HG03095 (cell line): ENCODE results near the gene PLA2G4B.
"Not testable (repeated sequence)": the region's sequence is repeated elsewhere in the genome, so short reads cannot be mapped to it uniquely, and the experiment has no call there.

Source experiments
- ATAC-seq: cut with Tn5 transposase; IDR thresholded peaks from one replicate; pipeline ENCODE4 v1.9.1; 2021; ENCODE audit warnings: moderate library complexity; ENCODE audit not compliant: unreplicated experiment

PLA2G4B gene

DNA sequence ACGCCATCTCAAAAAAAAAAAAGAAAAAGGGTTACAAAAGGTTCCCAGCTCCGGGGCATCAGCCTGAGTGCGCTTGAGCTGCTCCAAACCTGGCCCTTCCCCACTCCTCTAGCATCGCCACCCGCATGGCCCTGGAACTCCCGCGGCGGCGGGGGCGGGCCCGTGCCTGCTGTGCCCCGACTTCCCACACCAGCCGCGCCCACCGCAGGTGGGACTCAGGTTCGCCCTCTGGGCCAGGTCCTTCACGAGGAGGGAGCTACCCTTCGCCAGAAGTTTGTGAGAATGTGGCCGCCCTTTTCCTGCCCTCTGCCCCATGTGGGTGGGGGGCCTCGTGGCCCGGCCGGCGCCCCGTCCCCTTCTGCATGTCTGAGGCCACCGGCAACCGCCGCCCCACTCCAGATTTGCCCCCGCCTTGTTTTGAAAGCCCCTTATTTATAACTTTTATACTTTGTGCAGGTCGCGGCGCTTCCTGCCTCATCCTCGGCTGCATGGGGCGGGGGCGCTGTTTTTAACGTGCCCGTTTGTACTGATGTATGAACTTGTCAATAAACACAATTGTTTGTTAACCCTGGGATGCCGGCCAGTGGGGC, 11.3 kb upstream of the PLA2G4B start:
- ATAC-seq, result no peak

DNA sequence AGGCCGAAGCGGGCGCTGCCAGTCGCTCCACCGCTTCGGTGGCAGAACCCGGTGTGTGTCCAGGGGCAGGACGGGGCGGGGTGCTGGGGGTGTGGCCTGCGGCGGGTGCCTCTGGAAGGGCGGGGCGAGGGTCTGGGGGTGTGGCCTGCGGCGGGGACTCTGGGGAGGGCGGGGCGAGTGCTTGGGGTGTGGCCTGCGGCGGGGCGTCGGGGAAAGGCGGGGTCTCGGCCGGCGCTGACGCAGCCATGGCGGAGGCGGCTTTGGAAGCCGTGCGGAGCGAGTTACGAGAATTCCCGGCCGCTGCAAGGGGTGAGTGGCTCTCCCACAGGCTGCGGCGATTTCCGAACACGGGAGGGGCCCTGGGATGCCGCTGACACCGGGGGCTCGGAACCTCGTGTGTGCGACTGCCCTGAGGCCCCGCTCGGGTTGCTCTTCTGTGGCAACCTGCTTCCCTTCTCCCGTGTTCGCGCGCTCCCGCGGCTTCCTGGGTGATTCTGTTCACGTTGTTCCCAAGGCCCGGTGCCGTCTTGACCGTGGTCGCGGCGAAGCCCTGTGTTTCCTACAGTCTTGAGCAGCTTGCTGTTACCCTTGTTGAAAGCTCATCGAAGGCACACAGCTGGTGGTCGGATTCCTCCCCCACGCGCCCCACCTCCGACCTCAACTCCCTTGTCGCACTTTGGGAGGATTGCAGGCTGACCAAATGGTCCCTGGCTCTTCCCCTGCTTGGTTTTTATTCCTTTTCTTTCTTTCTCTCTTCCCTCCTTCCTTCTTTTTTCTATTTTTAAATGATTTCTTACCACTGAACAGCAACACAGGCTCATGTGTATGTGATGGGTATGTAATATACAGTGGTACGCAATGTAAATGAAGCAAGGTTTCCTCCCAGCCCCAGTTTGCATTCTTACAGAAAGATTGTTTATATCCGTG, 10.5 kb upstream of the PLA2G4B start, which contains the start of gene JMJD7:
Gene JMJD7 (plus strand): TSS at position 213 of the 927 bp plus-strand sequence. CDS start 33 bp downstream, at position 246.
- peak; percentile 60 for ATAC-seq

DNA sequence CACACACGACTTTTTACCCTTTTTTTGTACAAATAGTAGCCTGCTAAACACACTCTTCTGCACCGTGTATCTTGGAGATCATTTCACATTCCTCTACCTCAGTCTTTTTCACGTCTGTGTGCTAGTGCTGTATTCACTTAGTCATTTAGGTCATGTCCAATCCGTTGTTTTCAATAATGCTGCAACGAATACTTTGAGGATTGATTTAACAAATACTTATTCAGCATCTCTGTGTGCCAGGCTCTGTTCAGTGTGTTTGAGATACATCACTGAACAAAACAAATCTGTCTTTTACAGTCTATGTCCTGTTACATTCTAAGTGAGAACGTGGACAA, 9.9 kb upstream of the PLA2G4B start:
- no peak for ATAC-seq

DNA sequence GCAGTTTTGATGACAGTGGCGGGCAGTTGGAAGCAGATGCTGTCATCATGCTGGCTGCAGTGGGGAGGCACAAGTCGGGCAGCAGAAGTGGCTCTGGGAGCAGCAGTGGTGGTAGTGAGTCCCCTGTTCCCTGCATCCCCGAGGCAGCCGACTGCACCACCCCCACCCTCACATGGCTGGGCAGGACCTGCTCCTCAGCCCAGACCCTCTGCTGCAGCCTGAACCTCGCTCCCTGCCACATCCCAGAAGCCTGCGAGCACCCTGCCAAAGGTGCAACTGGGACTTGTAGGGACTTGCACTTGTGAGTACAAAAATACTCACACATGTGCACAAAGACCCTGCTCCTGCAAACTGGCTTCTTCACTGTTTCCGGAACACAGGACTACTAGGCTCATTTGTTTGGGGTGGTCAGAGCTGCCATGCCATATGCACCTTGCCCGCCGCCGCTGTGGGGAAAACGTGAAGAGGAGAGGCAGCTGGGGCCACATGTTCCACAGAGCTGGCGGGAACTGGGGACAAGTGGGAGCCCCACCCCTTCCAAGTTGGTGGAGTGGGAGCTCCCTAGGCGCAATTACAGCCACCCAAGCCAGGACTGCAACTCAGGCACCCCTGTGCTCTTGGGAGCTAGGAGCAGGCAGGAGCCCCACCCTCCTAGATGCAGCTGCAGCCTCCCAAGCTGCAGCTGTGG, 8.5 kb upstream of the PLA2G4B start:
- no peak for ATAC-seq

DNA sequence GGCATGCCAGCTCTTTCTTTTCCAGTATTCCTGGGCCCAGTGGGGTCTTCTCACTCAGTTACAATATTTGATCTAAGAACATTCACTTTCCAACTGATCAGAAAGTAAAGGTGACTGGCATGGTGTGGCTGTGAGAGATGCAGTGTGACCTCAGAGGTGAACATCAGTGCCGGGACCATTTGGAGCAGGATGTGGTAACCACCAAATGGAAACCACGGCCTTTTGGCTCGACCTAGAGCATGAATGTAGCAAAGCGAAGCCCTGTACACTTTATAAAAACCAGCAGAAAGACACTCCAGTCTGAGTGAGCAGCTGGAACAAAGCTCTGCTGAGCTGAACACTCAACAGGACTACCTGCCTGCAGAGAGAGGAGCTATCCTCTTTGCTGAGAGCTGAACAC, 7.4 kb upstream of the PLA2G4B start:
- ATAC-seq, result not testable (repeated sequence)

DNA sequence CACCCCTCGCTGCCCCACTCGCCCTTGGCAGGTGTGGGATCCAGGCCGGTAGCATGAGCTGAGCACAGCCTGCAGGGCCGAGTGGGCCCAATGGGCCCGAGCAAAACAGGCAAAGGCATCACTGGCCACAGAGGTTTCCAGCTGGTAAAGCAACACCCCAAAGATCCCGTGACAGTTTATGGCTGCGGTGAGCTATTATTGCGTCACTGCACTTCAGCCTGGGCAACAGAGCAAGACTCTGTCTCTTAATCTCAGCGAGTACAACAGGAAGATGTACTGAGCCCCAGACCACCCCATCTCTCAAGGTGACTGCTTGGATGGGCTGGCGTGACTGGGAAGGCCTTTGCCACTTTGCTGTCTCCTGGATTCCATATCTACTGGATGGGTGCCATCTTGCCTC, 6.4 kb upstream of the PLA2G4B start:
- ATAC-seq, result no peak

DNA sequence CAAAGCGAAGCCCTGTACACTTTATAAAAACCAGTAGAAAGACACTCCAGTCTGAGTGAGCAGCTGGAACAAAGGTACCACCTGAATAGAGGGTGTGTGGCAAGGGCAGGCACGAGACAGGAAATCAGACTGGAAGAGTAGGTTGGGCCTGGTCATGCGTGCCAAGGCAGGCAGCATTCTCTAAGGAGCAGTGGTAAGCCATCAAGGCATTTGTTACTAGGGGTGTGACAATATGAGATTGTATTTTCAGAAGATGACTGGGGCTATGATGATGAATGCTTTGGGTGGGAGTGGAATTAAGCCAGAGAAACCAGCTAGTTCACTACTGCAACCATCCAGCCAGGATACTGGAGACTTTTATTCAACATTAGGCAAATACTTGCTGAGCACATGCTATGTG, 5.8 kb upstream of the PLA2G4B start:
- ATAC-seq, result no peak

DNA sequence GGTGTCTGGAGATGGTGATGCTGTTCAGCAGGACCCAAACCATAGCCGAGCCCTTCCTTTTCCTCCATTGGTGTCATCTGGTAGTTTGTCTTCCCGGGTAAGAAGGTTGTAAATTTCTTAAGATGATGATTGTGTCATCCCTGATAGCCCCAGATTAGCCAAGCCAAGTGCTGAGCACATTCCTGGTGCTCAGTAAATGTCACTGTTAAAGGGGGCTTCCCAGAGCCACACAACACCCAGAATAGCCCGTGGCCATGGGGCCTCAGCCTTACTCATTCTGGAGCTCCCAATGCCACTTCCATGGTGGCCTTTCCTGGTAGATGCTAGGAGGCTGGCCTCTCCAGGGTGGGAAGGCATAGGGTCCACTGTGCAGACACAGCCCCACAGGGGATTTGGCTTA, 4.6 kb upstream of the PLA2G4B start:
- no peak for ATAC-seq

DNA sequence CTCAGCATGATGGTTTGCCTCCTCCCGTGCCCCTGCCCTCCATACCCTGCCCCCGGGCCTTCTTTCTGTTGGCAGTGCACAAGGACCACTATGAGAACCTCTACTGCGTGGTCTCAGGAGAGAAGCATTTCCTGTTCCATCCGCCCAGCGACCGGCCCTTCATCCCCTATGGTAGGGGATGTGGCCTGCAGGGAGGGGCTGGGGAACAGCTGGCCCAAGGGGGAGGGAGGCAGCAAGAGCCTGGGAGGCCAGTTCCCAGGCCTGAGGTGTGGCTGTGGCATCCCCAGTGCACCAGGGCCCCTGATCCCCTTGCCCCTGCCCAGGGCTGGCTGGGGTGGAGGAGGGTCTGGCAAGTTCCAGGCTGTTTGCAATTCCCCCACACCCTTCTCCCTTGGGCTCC, 2.6 kb upstream of the PLA2G4B start:
- ATAC-seq, result no peak

DNA sequence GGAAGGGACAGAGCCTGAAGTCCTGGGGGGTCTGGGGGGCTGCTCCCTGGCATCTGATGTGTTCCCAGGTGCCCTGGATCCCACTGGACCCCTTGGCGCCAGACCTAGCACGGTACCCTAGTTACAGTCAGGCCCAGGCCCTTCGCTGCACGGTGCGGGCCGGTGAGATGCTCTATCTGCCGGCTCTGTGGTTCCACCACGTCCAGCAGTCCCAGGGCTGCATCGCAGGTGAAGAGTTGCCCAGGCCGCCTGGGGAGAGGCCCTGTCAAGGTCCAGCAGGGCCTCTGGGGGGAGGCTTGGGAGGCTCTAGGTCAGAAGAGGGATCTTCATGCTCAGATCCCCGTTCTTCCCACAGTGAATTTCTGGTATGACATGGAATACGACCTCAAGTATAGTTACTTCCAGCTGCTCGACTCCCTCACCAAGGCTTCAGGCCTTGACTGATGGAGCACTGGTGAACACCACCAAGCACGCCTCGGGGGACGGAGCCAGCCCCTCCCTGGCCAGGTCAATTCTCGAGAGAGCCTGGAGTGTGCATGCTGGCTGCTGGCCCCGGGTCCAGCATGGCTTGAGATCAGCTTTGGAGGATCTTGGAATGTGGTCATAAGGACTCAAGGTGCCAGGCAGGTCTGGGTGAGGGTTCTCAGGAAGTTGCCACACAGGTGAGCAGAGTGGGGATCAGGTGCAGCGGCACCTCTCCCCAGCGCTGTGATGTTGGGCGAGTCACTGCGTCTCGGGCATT, 1.8 kb upstream of the PLA2G4B start:
- no peak for ATAC-seq

DNA sequence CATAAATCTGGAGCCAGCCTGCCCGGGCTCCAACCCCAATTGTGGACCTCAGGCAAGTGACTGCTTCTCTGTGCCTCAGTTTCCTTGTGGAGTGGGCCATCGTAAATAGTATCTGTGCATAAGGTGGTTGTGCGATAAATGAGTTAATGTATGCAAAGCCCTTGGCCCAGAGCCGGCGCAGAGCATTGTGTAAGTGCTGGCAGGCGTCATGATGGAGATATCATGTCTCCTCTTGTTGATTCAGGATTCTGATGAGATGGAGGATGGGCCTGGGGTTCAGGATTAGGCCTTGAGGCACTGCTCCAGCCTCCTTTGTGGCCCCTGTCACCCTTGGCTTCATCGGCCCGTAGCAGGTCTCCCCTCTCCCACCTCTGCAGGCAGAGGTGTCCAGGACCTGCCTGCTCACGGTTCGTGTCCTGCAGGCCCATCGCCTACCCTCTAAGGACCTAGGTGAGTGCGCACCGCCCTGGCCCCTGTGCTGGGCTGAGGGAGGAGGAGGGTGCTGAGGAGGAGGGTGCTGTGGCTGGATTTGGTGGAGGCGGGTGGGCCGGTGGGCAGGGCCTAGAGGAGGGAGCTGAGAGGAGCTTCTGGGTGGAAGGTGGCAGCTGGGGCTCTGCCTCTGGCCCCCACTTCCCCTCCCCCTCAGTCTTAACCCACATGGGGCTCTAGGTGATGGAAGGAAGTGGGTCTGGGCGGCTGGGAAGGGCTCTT, 1.3 kb downstream of the PLA2G4B start:
- no peak for ATAC-seq

DNA sequence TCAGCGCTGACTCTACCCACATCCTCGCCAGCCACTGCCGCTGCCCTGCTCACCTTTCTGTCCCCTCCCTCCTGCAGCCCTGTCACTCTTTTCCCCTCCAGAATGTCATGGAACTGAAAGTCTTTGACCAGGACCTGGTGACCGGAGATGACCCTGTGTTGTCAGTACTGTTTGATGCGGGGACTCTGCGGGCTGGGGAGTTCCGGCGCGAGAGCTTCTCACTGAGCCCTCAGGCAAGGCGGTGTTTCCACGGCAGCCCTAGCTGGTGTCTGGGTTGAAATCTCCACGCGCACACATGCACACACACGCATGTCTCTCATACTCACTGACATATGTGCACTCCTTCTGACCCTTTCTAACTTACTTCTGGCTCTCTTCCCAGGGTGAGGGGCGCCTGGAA, 2.0 kb downstream of the PLA2G4B start:
- ATAC-seq, result no peak

DNA sequence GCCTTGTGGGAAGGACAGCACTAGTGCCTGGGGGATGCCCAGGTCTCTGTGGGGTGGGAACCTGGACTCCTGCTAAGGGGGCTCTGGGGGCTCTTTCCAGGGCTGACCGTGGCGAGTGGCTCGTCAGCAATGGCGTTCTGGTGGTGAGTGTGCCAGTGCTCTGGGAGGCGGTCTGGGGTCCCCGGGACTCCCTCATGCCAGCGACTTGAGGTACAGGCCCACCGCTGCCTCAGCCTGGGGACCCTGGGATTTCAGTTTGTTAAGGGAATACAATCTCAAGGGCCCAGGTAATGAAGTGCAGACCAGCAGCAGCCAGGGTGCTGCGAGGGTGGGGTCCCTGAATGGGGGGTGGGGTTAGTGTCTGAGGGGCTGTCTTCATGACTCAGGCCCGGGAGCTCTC, 2.5 kb downstream of the PLA2G4B start:
- no peak for ATAC-seq

DNA sequence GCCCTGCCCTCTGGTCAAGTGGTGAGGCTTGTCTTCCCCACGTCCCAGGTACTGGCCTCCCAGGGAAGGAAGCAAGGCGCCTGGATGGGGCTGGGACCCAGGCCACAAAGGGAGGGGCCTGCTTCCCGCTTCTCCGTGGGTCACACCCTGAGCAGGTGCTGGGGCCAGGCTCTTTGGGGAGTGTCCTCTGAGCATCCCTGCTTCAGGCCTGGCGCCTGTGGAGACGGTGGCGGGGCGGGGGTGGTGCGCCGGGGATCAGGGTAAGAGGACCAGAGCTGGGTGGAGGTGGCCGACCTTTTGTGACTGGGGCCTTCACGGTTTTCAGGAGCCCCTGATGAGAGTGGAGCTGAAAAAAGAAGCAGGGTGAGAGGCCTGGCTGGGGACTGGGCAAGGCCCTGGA, 3.6 kb downstream of the PLA2G4B start:
- ATAC-seq, result no peak

DNA sequence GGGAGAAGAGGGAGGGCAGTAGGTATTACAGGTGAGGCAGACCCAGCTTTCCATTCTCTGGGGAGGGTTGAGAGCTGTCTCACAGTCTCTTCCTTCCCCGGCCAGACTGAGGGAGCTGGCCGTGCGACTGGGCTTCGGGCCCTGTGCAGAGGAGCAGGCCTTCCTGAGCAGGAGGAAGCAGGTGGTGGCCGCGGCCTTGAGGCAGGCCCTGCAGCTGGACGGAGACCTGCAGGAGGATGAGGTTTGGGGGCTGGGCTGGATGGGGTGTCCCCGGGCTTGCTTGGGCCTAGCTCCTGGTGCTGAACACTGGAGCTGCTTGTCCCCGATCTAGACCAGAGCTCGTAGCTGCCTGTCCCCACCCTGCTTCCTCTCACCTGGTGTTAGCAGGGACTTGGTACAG, 4.9 kb downstream of the PLA2G4B start:
- no peak for ATAC-seq

DNA sequence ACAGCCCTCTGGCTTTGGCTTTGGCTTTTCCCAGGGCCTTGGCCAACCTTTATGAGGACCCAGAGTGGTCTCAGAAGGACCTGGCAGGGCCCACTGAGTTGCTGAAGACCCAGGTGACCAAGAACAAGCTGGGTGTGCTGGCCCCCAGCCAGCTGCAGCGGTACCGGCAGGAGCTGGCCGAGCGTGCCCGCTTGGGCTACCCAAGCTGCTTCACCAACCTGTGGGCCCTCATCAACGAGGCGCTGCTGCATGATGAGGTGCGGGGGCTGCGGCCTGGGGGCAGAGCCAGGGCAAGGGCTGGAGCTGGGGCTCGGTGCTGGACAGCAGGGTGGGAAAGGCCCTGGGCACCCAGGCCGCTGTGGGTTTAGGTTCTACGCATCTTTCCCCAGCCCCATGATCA, 6.2 kb downstream of the PLA2G4B start:
- ATAC-seq, result no peak

DNA sequence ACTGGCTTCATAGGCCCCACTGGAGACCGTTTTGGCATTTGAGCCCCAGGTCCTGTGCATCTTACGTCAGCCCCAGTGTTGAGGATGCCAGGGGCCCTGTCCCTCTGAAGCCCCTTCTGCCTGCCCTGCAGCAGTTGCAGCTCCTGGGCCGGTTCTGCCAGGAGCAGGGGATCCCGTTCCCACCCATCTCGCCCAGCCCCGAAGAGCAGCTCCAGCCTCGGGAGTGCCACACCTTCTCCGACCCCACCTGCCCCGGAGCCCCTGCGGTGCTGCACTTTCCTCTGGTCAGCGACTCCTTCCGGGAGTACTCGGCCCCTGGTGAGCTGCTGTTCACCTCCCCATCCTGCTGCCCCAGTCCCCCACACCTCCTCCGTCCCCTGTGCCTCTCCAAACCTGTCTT, 8.6 kb downstream of the PLA2G4B start:
- ATAC-seq, result no peak

DNA sequence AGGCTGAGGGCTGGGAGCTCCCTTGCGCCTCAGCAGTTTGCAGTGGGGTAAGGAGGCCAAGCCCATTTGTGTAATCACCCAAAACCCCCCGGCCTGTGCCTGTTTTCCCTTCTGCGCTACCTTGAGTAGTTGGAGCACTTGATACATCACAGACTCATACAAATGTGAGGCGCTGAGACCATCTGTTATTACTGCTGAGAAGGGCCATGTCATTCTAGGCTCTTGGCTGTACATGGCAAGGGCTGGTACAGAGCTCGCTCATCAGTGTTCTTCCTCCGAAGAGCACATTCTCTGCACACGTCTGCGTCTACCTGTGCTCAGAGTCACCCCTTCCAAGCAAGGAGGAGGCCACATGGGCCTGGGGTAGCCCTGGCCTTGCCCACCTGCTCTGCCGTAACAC, 9.3 kb downstream of the PLA2G4B start:
- ATAC-seq, result no peak

DNA sequence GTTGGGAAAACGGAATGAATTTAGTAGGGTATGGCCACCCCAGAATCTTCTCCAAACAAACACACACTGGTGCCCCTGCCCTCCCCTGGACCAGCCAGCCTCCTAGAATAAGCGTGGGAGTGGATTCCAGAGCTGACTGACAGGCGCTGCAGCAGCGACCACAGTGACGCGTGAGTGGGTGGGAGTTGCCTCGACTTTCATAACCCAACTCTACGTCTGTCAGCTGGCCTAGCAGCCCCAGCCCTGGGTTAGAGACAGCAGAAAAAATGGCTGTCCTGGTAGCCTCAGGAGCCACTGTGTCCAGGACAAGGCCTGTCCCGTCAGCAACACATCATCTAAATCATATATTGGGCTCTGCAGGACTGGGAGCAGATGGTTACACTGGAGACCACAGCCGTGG, 10.0 kb downstream of the PLA2G4B start:
- no peak for ATAC-seq

DNA sequence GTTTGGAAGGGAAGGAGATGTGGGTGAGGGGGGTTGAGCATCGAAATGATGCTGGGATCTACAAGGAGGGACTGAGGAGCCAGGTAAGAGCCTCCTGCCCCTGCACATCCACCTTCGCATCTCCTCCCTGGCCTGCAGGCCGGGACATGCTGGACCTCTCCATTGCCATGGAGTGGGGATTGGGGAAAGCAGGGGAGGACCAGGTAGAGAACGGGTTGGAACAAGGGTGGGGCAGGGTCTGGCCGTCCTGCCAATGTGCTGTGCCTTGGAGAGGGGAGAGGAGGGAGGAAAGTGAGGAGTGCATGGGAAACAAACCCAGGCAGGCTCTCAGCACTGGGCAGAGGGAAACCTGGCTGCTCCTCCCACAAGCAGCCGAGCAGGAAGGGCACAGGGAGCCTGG, 10.6 kb downstream of the PLA2G4B start:
- no peak for ATAC-seq

DNA sequence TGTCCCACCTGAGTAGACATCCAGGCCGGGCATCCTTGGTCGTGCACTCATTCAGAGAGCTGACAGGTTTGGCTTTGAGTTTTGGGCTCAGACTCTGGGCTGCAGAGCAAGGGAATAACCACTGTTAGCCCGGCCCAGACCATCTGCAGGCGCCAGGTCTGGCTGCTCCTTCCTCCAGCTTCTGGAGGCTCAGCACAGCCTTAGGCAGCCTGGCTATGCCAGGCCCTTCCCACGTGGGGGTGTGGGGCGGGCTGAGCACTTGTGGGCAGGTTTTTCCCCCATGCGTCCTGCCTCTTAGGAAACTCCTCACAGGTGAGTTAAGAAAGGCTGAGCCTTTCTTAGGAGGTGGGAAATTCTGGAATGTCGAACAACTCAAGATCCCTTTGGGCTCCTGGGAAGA, 11.2 kb downstream of the PLA2G4B start:
- ATAC-seq, result no peak
